H1 (cell line): ENCODE data around the gene ARL8A. TPM values are rescaled to one million over a fixed set of nuclear protein-coding genes. Genes with fewer than 3 reads are reported as not detected.
A peak's percentile ranks its signal among the peaks of the same experiment; 100 is the strongest.

Experiments used
- ATF2 ChIP-seq: IDR thresholded peaks from 2 replicates; pipeline ENCODE4 v1.6.1; 2012; ENCODE audit warnings: low read length, inconsistent platforms
- ATF3 ChIP-seq: IDR thresholded peaks from 2 replicates; pipeline ENCODE4 v1.6.1; 2011; ENCODE audit warnings: low read depth, mild to moderate bottlenecking, low read length; ENCODE audit not compliant: insufficient read depth
- EP300 ChIP-seq, 2 experiments: IDR thresholded peaks; 1 replicate in 1 of 2; 2 replicates in 1 of 2; pipeline ENCODE4 v1.6.1; 2011 to 2012; ENCODE audit warnings: low read depth in 2 of 2, low read length in 2 of 2, mild to moderate bottlenecking in 2 of 2, borderline replicate concordance in 1 of 2, inconsistent platforms in 1 of 2, moderate library complexity in 1 of 2
- EZH2 ChIP-seq: fragments of 200-600 bp; sonication (generic); IDR thresholded peaks from 2 replicates; pipeline ENCODE4 v1.7.1; 2012; ENCODE audit warnings: low read depth, mild to moderate bottlenecking, moderate library complexity, low read length, inconsistent platforms; ENCODE audit not compliant: severe bottlenecking
- HDAC6 ChIP-seq: IDR thresholded peaks from one replicate; pipeline ENCODE4 v1.7.1; 2012; ENCODE audit warnings: low read depth, mild to moderate bottlenecking, inconsistent platforms, low read length, moderate library complexity
- MAX ChIP-seq: IDR thresholded peaks from 2 replicates; pipeline ENCODE4 v1.6.1; 2012; ENCODE audit warnings: inconsistent platforms
- PHF8 ChIP-seq: fragments of 200-600 bp; sonication (generic); conservative IDR thresholded peaks from 2 replicates; pipeline ENCODE4 v1.7.1; 2012; ENCODE audit warnings: low read depth, mild to moderate bottlenecking, inconsistent platforms, low read length, moderate library complexity
- POLR2AphosphoS5 ChIP-seq: IDR thresholded peaks from 2 replicates; pipeline ENCODE4 v1.6.1; 2011; ENCODE audit warnings: low read depth, low read length
- SP4 ChIP-seq: IDR thresholded peaks from 2 replicates; pipeline ENCODE4 v1.6.1; 2012; ENCODE audit warnings: low read length, inconsistent platforms
- YY1 ChIP-seq: IDR thresholded peaks from 2 replicates; pipeline ENCODE4 v1.6.1; 2011; ENCODE audit warnings: low read depth, mild to moderate bottlenecking, low read length
- polyA plus RNA-seq, 7 experiments: library from polyadenylated mRNA; depleted of rRNA in 3 of 7; stranded (reverse) in 5 of 7; unstranded in 2 of 7; fragments of >200 nt in 5 of 7; fragments of 200-250 nt in 2 of 7; gene quantifications; 1 replicate in 5 of 7; 2 replicates in 1 of 7; 4 replicates in 1 of 7; pipeline versions ENCODE4 v1.2.1 to v1.2.3, GENCODE V29; 2011 to 2013; ENCODE audit warnings: missing spikeins in 2 of 7, mixed read lengths in 2 of 7
- total RNA-seq: library from RNA; stranded (reverse); fragmentation: NEBNext Ultra II Directional; extraction: Animal tissue kit (Norgen Biotek cat#: 25700); gene quantifications from 2 replicates; pipeline ENCODE4 v1.2.1, GENCODE V29; 2021

Gene ARL8A
- total and polyA plus RNA-seq, 2 of the 8 experiments (the other 6 are each of a cell fraction or from before 2014, with no cell fraction given), result 40.3 to 58.7 TPM

- TF ChIP-seq YY1, result 0 out of 2 replicates have a peak, but pooled peaks have one; percentile 67
- no peak for TF ChIP-seq SP4
- TF ChIP-seq PHF8, result no peak
- TF ChIP-seq POLR2AphosphoS5, result no peak
- no peak for TF ChIP-seq EZH2
- no peak for TF ChIP-seq HDAC6
- no peak for TF ChIP-seq ATF3
- TF ChIP-seq ATF2, result no peak
- TF ChIP-seq EP300 (IDR thresholded peaks at IDR 0.05; ENCODE audit: borderline replicate concordance in 1 of 2, low read depth in 2 of 2, low read length in 2 of 2), result no peak
- no peak for TF ChIP-seq MAX
Measured at GRCh38 chr1:202154766-202155477, 10.4 kb upstream of the ARL8A start (continued).
